CD4-positive, alpha-beta T cell treated with Interleukin-2 at 100 ng/mL for 4 hours (primary cell): ENCODE data around the gene TAS2R39.
"Not testable (repeated sequence)": the region's sequence is repeated elsewhere in the genome, so short reads cannot be mapped to it uniquely, and the experiment has no call there.

Source experiments
- DNase-seq: peaks from one replicate; pipeline ENCODE4 v3.0.0-alpha.2; 2020; ENCODE audit warnings: low spot score

TAS2R39 gene

DNA sequence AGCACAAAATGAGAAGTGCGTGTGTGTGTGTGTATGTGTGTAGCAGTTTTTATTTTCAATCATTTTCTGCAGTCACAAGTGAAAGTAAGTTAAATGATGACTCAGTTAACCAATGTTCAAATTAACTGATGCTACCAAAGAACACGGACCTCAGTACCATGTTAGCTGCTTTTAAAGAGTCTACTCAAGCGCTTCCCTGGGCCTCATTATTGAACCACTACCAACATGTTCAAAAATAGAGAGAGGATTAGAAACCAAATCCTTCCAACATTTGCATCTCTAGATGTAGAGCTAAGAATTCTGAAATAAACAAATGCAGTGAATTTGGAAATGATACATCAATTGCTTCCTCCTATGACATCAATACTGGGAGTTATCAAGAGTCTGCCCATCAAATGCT, at the start of gene TAS2R39:
Gene TAS2R39, plus strand, starts transcription at position 396 of the 400 bp plus-strand sequence. Its CDS starts 0 bp downstream, at position 396.
- no peak for DNase-seq

- no peak for DNase-seq
Observed at GRCh38 chr7:143147070-143147469, 36.1 kb upstream of the TAS2R39 start.

DNA sequence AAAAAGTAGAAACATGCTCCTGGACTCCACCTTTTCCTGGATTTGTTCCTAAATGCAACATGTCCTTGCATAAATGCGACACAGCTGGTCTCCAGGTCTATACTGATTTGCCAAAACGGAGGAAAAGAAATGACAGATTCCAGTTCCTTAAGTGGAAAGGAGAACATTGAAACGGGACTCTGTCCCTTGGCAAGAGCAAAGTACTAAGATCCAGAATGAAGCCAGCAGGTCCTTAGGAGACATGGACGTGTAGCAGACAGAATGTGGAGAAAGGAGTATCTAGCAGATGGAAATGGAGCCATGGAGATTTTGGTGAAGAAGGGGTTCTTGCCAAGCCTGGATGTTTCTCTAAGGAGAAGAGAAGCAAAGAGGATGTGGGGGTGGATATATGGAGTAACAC, 35.2 kb upstream of the TAS2R39 start:
- DNase-seq: no peak

- DNase-seq: no peak
Observed at GRCh38 chr7:143148651-143149050, 34.6 kb upstream of the TAS2R39 start.

DNA sequence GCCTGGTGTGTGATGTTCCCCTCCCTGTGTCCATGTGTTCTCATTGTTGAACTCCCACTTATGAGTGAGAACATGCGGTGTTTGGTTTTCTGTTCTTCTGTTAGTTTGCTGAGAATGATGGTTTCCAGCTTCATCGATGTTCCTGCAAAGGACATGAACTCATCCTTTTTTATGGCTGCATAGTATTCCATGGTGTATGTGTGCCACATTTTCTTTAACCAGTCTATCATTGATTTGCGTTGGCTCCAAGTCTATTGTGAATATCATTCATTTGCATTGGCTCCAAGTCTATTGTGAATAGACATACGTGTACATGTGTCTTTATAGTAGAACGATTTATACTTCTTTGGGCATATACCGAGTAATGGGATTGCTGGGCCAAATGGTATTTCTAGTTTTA, 32.5 kb upstream of the TAS2R39 start:
- not testable (repeated sequence) for DNase-seq

DNA sequence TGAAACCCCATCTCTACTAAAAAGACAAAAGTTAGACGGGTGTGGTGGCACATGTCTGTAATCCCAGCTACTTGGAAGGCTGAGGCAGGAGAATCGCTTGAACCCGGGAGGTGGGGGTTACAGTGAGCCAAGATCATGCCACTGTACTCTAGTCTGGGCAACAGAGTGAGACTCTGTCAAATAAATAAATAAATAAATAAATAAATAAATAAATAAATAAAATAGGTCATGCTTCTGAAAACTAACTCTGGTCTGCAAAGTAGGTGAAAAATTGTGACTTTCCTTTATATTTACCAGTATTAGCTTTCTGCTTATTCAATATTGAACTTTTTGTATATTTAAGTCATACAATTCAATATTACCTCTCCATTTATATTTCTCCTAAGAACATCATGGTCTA, 24.6 kb upstream of the TAS2R39 start:
- not testable (repeated sequence) for DNase-seq

DNA sequence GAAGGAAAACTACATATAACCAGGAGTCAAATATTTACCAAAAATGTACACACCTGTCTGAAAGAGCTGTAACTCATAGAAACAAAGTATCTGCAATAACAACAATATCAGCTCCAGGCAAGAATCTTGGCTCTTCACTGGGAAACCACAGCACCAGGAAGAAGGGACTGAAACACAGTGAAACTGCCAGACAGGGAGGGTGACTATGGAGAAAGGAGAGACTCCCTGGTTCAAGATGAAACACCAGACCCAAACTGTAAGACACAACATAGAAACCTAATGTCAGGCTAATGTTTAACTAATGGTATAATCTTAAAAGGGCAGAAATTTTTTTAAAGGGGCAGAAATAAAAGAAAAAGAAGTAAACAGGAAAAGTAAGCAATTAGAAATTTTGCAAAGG, 11.5 kb upstream of the TAS2R39 start:
- no peak for DNase-seq

GRCh38 chr7:143172354-143172753, 10.9 kb upstream of the TAS2R39 start:
- no peak for DNase-seq

GRCh38 chr7:143176128-143176527, 7.1 kb upstream of the TAS2R39 start:
- no peak for DNase-seq

DNA sequence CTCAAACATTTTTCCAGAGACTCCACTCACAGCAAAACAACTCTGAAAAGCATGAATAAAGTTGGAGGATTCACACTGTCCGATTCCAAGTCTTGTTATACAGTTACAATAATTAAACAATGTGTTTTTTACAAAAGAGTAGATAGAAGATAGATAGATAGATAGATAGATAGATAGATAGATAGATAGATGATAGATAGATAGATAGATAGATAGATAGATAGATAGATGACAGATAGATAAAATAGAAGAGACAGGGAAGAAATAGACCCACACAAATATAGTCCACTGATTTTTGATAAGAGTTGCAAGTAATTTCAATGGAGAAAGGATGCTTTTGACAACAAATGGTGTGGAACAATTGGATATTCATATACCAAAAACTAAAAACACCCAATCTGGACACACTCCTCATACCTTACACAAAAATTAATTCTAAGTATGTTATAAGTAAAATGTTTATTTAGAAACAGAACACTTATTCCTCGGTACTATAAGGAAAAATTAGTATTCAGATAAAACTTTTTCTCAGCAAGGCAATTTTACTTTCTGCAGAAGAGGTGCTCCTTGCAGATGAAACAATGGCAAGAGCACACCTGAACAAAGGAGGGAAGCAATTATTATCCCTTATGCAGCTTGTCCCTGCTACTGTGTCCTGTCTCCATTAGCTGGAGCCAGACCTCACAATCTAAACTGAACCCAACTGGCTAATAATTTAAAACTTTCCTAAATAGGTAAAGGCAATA, 5.7 kb upstream of the TAS2R39 start:
- no peak for DNase-seq

DNA sequence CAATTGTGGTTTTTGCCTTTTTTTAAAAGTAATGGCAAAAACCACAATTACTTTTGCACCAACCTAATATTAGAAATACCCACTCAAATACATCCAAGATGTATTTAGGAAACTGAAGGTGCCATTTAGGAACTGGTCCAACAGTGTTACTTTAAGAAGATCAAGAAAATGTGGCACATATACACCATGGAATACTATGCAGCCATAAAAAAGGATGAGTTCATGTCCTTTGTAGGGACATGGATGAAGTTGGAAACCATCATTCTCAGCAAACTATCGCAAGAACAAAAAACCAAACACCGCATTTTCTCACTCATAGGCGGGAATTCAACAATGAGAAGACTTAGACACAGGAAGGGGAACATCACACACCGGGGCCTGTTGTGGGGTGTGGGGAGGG, 2.4 kb upstream of the TAS2R39 start:
- not testable (repeated sequence) for DNase-seq

GRCh38 chr7:143181349-143181748, 1.9 kb upstream of the TAS2R39 start:
- DNase-seq: no peak

DNA sequence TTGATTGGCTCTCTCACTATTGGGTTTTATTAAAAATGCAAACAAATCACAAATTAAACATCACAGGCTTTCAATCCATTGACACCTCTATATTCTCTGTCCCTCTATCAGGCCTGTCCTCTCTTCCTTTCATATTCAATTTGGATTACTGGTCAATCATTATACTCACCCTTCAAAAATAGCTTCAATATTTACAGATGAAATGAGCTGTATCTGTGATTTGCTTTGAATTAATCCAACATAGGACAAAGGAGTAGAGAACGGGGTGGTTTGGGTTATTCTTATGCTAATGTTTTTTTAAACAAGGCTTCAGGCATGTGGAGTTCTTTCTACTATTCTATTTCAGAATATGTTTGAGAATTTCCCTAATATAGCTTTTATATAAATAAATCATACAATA, 2.3 kb downstream of the TAS2R39 start:
- DNase-seq: no peak

DNA sequence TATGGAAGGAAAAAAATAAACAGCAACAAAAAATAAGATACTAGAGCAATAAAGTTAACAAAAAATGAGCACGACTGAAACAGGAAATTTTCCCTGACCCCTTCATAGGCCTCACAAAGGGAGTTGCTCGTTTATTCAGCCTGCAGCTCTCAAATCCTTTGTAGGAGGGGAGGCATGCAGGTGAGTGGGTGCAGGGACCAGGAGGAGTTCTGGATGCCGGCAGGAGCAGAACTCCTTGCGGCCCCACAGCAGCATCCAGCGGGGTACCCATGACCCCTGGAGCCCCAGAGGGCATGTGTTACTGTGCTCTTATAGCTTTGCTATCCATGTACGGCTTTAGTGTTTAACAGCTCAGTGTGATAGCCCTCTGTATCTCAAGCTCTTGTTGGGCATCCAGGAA, 5.8 kb downstream of the TAS2R39 start:
- DNase-seq: no peak

- no peak for DNase-seq
Observed at GRCh38 chr7:143193880-143194279, 10.7 kb downstream of the TAS2R39 start.

DNA sequence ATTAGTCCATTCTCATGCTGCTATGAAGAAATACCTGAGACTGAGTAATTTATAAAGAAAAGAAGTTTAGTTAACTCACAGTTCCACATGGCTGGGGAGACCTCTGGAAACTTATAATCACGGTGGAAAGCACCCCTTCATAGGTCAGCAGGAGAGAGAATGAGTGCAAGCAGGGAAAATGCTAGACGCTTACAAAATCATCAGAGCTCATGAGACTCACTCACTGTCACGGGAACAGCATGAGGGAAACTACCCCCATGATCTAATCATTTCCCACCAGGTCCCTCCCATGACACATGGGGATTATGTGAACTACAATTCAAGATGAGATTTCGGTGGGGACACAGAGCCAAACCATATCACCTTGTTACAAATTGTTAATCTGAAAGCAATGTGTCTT, 15.8 kb downstream of the TAS2R39 start:
- DNase-seq: no peak

DNA sequence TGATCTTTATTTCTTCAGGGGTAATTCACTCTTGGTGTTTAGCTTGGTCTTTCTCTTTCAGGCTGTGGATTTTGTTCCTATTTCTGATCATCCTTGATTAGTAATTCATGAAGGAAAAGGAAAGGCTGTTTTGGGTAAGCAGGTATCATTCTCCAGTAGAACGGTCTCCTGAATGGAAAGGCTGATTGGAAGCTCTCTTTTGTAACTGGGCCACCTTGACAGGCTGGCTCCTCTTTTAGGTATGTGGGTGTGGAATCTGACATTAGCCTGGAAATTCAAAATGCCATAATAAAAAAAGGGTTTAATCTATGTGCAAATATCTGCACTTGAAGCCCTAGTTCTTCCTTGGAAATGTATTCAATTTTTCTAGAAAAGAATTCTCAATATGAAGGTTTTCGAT, 18.9 kb downstream of the TAS2R39 start:
- DNase-seq: no peak

DNA sequence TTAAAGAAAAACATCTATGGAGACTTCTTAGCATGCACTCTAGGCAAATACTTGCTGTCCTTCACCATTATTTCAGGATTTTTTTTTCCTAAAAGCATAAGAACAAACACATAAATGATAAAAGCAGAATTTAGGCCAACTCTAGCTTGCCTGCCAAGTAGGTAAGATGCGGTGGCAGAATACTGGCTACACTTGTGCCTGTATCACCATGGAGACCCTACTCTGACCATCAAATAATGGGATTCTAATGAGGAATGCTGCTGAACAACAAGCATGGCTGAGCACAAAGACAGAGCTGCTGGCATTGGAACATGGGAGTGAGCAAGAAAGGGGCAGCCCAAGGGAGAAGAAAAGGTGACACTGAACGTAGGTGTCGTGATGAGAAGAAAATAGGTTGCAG, 20.2 kb downstream of the TAS2R39 start:
- no peak for DNase-seq

- peak; percentile 22 for DNase-seq
Observed at GRCh38 chr7:143205560-143206293, 22.5 kb downstream of the TAS2R39 start.

DNA sequence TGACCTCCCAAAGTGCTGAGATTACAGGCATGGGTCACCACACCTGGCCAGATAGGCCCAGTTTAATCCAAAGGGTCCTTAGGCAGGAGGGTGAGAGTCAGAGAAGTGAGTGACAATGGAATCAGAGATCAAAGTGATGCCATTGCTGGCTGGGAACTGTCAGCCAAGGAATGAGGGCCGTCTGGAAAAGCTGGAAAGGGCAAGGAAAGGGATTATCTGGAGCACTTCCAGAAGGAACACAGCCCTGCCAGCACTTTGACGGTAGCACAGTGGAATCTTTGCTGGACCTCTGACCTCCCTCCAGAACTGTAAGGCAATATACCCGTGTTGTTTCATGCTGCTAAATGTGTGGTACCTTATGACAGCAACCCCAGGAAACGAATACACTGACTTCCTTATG, 27.3 kb downstream of the TAS2R39 start:
- DNase-seq: no peak

DNA sequence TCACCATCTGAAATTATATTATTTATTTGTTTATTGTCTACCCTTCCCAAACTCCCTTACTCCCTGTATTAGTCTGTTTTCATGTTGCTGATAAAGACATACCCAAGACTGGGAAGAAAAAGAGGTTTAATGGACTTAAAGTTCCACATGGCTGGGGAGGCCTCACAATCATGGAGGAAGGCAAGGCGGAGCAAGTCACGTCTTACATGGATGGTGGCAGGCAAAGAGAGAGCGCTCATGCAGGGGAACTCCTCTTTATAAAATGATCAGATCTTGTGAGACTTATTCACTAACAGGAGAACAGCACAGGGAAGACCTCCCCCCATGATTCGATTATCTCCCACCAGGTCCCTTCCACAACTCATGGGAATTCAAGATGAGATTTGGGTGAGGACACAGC, 30.3 kb downstream of the TAS2R39 start:
- DNase-seq: not testable (repeated sequence)

- peak; percentile 83 for DNase-seq
Observed at GRCh38 chr7:143214789-143215679, 31.8 kb downstream of the TAS2R39 start.

- no peak for DNase-seq
Observed at GRCh38 chr7:143216151-143216550, 32.9 kb downstream of the TAS2R39 start.
